A172 (cell line): ENCODE results near the gene CEP350. TPM values are rescaled to one million over a fixed set of nuclear protein-coding genes. Genes with fewer than 3 reads are reported as not detected.

Experiments
- DNase-seq: peaks from one replicate; pipeline ENCODE4 v3.0.0-alpha.2; 2015; ENCODE audit warnings: low spot score
- total RNA-seq: library from RNA; depleted of rRNA; stranded (reverse); fragments of >200 nt; shearing (Covaris generic); gene quantifications from 2 replicates; pipeline ENCODE4 v1.2.3, GENCODE V29; 2014; rRNA removed

CEP350 gene, protein sequence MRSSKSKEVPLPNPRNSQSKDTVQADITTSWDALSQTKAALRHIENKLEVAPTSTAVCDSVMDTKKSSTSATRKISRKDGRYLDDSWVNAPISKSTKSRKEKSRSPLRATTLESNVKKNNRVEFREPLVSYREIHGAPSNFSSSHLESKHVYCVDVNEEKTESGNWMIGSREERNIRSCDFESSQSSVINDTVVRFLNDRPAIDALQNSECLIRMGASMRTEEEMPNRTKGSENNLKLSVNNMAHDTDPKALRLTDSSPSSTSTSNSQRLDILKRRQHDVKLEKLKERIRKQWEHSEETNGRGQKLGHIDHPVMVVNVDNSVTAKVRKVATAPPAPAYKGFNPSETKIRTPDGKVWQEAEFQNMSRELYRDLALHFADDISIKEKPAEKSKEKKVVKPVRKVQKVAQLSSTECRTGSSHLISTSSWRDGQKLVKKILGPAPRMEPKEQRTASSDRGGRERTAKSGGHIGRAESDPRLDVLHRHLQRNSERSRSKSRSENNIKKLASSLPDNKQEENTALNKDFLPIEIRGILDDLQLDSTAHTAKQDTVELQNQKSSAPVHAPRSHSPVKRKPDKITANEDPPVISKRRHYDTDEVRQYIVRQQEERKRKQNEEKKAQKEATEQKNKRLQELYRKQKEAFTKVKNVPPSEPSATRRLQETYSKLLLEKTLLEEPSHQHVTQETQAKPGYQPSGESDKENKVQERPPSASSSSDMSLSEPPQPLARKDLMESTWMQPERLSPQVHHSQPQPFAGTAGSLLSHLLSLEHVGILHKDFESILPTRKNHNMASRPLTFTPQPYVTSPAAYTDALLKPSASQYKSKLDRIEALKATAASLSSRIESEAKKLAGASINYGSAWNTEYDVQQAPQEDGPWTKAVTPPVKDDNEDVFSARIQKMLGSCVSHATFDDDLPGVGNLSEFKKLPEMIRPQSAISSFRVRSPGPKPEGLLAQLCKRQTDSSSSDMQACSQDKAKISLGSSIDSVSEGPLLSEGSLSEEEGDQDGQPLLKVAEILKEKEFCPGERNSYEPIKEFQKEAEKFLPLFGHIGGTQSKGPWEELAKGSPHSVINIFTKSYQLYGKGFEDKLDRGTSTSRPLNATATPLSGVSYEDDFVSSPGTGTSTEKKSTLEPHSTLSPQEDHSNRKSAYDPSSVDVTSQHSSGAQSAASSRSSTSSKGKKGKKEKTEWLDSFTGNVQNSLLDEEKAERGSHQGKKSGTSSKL (N-terminal part only)
- 30.3 and 46.0 TPM in 2 replicates for total RNA-seq

DNA sequence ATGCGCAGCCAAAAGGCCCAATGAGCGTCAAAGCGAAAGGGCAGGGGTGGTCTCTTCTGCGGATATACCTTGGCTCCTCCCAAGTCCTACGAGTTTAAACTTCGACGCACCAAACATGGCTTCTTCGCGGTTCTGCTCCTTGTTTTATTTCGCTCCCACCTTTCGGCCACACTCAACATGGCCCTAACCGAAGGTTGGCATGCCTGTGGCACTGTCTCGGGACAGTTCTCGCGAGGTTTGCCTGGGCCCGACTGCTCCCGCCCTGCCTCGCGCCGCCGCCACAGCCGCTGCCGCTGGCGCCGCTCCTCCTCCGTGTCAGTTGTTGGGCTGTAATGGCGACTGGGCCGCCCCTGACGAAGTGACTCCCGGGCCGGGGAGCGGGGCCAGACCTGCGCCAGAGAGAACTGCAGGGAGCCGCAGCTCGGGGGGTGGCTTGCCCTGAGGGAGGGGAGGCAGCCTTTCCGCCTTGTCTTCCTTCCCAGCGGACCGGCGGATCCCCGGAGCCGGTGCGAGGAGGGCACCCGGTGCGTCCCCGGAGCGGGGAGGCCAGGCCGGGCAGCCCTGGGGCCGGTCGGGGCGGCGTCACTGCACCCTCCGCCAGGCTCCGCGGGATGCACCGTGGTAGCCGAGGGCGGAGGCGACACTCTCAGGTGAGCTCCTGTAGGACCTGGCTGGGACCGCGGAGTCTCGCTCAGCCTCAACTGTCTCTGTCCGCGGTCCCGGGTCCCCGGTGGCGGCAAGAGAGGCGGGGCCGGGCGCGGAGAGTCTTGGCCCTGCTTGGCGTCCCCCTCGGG, at the start of gene CEP350:
TSS of gene CEP350 (plus strand) at position 318 of the 794 bp plus-strand sequence. CDS start 31,372 bp downstream, outside the sequence.
- DNase-seq: peak; percentile 99

DNA sequence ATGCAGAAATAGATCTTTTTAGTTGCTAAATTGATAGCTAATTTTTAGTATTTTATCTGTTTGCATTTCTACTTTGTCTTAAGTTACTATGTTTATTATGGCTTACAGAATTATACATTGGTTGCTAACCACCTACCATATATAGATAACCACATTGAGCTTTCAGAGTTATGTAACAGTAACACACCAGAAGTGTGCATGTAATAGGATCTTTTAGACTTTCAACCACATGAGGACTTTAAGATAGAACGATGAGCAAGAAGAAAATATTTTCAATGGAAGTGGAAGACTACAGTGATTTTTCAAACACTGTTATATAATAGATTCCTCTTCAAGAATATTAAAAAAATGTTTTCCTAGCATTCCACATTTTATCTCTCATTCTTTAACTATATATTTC, 43.7 kb upstream of the CEP350 start:
- DNase-seq: no peak

DNA sequence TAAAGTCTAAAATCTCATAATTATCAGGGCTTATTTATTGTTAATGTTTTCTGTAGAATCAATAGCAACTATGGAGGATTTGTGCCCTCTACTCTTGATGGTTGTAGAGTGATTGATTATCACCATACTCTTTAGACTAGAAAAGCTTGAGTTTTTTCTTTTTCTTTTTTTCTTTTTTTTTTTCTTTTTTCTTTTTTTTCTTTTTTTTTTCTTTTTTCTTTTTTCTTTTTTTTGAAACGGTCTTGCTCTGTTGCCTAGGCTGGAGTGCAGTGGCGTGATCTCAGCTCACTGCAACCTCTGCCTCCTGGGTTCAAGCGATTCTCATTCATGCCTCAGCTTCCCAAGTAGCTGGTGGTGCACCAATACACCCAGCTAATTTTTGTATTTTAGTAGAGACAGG, 42.8 kb upstream of the CEP350 start:
- no peak for DNase-seq

DNA sequence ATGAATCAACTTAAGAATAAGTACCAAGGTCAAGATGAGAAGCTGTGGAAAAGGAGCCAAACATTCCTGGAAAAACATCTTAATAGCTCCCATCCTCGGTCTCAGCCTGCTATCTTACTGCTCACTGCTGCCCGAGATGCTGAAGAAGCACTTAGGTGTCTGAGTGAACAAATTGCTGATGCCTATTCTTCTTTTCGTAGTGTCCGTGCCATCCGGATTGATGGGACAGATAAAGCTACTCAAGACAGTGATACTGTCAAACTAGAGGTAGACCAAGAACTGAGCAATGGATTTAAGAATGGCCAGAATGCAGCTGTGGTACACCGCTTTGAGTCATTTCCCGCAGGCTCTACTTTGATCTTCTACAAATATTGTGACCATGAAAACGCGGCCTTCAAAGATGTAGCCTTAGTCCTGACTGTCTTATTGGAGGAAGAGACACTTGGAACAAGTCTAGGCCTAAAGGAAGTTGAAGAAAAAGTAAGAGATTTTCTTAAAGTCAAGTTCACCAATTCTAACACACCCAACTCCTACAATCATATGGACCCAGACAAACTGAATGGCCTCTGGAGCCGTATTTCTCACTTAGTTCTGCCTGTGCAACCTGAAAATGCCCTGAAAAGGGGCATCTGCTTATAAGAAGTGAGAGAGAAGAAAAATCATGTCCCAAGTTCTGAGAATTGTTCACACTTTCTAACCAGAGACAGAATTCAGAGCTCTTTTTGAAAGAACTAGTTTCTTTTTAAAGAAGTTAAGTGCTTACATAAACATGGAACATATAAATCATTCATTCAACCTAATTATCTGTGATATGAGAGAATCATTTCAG, 36.8 kb upstream of the CEP350 start:
- DNase-seq: no peak

DNA sequence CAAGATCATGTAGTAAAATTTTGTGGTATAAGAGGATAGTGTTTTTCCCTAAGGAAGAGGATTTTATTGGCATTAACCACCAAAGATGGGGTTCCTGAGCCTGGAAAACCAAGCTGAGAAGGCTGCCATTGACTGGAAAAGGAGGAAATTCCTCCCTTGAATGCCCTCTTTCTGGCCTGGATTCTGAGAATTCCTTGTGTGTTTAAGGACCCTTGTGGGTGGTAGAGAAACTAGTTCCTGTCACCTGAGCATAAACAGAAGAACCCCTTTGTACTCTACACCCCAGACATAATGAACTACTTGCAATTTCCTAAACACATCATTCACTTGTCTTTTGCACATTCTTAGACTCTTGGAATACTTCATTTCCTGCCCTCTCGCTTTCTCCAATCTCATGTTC, 33.1 kb upstream of the CEP350 start:
- DNase-seq: no peak

DNA sequence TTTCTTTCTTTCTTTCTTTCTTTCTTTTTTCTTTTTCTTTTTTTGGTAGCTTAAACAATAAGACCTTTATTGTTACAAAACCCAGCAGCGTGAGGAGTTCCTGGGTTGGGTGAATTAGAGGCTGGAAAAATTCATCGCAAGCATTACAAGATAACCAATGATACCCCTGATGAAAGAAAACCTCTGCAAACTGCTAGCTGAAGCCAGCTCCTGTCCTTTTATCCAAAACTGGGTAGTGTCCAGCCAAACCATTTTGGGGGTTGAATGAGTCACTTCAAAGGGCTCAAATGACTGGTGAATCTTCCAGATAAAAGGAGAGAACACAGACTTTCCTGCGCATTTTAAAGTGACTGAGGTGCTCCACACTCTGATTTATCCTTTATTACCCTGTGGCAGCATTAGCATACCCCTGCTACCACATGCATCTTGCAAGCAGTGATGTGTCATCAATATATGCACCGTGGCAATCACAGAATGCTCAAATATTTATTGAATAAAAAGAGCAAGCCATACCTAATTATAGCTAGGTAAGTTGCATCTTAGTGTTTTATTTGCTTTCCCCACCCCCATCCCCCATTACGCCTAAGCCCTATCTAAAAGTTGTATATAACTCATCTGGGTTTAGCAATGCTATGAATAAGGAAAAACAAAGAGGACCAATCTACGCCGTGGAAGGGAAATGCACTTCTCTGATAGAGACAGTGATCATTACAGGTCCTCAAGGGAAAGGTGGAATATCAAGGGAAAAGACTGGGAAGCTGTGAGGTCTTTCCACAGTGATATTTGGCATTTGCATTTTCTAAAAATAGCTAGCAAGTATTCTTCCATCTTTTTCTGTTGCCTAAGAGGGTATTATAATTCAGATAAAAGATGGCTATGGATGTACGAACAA, 32.4 kb upstream of the CEP350 start:
- no peak for DNase-seq

DNA sequence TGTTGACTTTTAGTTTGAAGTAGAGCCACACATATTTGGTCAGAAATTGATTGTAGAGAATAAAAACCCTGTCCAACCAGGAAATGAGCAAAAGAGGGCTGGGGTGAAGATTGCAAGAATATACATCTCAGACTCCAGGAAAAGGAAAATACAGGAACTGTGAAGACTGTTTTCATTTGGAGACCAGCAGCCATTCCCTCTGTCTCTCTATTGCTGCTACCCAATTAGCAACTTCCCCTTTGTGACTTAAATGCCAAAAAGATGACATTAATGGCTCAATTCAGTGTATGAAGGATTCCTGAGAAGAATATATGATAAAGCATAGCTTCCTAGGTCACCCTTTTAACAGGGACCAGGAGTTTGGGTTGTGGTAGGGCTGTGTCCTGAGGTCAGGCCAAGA, 31.6 kb upstream of the CEP350 start:
- DNase-seq: no peak

DNA sequence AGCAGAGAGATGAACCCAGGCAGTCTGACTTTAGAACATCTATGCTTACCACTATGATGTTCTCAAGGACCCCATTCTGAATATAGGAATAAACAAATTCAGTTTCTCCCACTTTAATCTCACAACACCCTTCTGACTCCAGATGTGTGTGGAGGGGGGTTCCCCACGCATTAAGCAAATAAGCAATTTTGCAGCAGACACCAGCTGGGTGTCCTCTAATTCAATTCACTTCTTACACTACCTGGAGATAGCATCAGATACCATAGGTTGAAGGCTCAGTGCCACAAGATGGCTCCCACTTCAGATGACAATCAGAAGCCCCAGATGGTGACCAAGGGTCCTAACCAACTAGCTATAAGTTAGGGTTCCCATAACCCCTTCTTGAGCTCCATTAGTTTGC, 30.3 kb upstream of the CEP350 start:
- no peak for DNase-seq

DNA sequence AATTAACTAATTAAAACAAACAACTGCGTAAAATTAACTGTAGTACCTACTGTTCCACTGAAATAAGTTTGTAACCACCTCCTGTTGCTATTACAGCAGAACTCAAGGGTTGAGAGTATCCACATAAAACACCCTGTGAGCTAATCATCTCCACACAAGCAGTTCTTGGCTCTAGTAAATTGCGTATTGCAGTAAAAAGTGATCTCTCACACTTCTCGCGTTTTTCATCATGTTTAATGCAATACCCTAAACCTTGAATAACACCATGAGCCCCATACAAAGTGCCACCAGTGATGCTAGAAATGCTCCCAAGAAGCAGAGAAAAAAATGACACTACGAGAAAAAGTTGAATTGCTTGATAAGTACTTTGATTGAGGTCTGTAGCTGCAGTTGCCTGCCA, 29.3 kb upstream of the CEP350 start:
- no peak for DNase-seq

DNA sequence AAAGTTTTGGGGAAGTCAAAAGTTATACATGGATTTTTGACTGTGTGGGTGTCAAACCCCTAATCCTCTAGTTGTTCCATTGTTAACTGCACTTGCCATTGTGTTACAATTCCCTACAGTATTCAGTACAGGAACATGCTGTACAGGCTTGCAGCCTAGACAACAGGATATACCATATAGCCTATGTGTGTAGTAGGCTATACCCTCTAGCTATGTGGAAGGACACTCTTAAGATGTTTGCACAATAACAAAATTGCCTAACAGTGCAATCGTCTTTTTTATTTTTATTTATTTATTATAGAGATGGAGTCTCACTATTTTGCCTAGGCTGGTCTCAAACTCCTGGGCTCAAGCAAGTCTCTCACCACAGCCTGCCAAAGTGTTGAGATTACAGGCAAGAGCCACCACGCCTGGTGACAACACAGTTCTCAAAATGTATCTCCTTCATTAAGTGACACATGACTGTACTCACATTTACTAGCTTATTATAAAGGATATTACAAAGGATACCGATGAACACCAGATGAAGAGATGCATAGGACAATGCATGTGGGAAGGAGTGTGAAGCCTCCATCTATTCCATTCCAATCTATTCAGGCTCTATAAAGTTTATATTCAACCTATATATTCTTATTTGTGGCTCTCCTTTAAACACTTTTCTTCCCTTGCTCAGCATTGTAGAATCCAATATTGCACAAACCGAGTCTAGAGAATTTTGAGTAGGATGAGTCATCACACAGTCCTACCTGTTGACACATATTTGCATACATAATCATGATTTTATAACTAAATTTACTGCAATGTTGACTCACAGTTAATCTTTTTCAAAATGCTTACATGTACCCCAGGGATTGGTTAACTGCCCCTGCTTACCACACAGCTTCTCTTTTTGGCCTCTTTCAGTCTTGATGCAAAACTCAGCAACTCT, 28.4 kb upstream of the CEP350 start:
- DNase-seq: peak; percentile 19

DNA sequence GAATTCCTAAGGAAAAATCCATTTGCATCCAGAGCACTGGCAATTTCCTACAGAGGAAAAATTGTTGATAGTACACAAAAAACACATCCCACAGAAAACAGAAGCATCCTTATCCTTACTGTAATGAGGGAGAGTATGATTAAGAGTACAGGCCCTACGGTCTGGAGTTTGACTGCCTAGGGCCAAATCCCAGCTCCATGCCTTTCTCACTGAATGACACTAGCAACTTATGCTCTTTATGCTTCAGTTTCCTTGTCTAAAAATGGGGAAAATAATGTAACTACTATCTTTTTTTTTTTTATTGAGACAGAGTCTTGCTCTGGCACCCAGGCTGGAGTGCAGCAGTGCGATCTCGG, 27.8 kb upstream of the CEP350 start:
- DNase-seq: no peak

DNA sequence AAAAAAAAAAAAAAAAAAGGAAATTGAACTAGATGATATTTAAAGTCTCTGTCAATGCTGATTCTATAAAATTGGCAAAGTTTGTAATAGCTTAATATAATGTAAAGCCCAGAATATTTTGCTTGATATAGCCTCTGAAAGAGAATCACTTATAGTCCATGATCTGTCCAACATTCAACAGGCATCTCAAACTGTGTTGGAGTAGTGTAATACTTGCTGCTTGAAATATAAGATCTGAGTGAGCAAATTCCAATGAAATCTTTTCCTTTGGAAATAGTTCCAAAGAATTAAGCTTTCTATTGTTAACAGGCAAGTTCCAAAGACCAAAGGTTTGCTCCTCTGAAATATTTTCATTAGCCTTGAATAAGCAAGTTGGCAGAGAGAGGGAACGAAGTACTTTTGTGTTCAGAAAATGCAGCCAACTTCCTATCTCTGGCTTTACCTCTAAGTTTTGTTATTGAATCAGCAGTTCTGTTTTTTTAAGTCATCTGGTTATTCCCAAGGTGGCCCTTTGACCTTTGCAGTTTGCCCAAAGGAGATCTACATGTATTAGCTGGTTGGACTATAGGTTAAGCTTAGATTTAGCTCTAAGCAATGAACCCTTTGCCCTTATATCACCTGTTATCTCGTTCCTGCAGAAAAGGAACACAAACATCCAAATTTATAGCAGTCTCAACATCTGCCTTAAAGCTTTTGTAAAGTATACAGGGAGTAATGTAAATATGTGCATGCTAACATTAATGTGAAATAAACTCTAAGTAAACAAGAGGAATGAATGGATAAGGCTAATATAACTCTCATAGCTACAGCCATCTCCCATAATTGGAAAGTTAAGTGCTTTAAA, 24.4 kb upstream of the CEP350 start:
- DNase-seq: no peak

DNA sequence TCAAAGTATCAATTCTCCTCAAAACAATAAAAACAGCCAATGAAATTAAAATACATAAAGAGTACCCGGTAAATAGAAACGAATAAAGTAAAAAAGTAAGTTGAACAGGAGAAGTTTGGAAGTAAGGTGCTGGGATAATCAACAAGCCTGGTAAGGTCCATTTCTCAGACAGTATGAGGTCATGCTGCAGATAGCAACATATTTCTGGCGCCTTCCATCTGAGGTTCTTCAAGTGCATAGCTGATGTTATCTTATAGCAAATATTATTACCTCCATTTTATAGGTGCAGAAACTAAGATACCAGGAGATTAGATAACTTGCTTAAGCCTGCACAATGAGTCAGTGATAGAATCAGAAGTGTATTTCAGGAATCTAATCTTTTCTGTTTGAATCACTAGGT, 23.7 kb upstream of the CEP350 start:
- DNase-seq: peak; percentile 35

DNA sequence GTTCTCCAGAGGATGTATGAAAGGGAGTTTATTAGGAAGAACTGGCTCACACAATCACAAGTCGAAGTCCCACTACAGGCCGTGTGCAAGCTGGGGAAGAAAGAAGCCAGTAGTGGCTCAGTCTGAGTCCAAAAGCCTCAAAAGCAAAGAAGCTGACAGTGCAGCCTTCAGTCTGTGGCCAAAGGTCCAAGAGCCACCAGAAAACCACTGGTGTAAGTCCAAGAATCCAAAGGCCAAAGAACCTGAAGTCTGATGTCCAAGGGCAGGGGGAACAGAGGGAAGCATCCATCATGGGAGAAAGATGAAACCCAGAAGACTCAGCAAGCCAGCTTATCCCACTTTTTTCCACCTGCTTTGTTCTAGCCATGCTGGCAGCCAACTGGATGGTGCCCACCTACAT, 21.4 kb upstream of the CEP350 start:
- DNase-seq: no peak

DNA sequence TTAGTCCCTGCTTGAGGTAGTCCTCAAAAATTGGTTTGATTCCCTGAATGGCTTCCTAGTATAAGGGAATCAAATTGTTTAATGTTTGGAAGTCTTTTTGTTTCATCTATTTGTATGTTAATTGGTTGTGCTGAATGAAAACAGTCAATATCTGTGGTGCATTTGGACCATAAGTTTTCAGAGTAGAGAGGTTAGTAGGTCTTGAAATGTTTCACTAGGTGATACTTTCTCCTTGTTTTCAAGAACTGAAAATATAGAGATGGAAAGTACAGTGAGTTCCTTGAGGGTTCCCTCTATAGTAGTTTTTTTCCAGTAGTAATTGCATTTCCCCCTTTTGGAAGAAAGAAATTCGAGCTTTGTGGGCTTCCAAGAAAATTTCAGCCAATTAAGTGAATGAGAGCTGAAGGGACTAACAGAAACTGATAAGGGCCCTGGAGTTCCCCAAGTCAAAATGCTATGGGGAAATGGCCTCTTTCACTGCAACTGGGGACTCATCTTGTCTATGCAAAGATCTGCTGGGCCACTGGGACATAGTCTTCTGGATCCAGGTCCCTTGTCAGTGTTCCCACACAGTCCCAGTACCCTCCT, 18.6 kb upstream of the CEP350 start:
- no peak for DNase-seq

DNA sequence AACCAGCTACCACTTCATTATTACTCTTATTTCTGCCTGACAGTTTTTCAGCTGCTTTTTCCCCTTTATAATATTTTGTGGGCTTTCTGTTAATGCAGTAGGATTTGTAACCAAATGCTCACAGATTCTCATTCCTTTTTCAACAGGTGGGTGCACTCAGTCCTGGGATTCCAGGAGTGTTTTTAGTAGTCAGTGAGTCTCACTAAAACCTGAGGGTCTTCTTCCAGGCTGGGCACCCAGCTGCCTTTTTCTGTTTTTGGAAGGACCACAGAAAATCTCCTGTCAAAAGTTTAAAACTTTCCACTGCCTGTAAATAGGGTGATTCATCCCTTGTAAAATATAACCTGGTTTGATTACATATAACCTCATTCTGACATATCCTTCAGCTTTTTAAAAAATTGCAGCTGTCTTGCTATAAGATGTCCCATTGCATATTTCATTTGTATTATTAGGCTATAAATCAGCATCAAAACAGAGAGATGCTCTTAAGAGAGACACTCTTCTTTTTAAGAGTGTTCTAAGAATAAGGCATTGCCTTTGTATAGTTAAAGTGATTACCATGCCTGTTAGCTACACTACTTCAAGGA, 16.8 kb upstream of the CEP350 start:
- no peak for DNase-seq

DNA sequence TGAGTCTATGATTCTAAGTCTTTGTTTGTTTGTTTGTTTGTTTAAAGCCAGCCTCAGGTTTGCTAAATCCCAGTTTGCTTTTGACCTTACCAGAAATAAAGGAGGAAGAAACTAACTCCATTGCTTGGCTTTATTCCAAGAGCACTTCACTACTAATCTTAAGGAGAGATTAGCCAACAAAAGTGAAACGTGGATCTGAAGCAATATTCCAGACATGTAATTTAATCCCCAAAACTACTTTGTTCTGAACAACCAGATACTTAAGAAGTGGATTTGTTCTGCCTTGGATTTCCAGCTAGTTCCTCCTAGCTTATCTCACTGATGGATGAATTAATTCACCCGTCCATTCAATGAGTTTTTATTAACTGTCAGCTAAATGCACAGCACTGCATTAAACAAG, 15.9 kb upstream of the CEP350 start:
- no peak for DNase-seq
